ENCODE results near the gene ENPP7.
"Not testable (repeated sequence)": the region's sequence is repeated elsewhere in the genome, so short reads cannot be mapped to it uniquely, and the experiment has no call there.

The ENPP7 gene

GRCh38 chr17:79749958-79750357 is 19.2 kb downstream of the ENPP7 start:
- no peak for DNase-seq (ENCODE audit: low read depth)

DNA sequence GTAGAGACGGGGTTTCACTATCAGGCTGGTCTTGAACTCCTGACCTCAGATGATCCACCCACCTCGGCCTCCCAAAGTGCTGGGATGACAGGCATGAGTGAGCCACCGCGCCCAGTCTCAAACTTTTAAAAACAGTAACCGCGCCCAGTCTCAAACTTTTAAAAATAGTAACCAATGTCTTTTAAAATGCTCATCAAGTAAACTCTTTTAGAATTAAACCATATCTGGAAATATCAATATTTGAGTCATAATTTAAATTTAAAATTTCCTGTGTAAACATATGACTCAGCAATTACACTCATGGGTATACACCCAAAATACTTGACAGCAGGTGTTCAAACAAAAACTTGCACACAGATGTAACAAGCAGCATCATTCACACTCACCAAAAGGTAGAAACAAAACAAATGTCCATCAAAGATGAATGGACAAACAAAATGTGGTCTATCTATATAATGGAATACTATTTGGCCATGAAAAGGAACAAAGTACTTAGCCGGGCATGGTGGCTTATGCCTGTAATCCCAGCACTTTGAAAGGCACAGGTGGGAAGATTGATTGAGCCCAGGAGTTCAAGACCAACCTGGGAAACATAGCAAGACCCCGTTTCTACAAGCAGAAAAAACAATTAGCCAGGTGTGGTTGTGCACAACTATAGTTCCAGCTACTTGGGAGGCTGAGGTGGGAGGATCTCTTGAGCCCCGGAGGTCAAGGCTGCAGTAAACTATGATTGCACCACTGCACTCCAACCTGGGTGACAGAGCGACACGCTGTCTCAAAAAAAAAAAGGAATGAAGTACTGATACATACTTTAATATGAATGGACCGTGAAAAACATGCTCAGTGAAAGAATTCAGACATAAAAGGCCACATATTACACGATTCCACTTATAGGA is 20.2 kb downstream of the ENPP7 start:
- DNase-seq (ENCODE audit: low read depth) = no peak

DNA sequence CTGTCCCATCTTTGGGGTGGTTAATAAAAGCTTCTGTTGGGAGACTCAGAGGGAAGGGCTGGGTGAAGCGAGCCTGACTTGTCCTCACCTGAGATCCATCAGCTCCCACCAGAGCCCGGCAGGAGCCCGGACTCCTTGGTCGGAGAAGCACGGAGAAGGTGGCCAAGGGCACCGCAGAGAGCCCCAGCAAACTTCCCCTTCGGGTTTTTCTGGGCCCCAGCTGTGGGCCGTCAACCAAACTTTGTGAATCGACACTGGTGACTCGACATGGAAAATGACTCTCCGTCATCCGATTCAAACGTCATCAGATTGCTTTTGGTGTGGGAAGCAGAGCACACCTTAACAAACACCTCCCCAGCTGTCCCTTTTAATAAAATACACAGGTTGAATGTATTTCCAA is 21.4 kb downstream of the ENPP7 start:
- no peak for DNase-seq (ENCODE audit: low read depth)

GRCh38 chr17:79754370-79754769 is 23.6 kb downstream of the ENPP7 start:
- DNase-seq (ENCODE audit: low read depth) = no peak

DNA sequence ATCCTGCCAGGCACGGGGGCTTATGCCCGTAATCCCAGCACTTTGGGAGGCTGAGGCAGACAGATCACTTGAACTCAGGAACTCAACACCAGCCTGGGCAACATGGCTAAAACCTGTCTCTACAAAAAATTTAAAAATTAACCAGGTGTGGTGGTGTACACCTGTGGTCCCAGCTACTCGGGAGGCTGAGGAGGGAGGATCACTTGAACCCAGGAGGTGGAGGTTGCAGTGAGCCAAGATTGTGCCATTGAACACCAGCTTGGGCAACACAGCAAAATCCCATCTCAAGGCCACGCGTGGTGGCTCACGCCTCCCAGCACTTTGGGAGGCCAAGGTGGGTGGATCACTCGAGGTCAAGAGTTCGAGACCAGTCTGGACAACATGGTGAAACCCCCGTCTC is 24.2 kb downstream of the ENPP7 start:
- DNase-seq (ENCODE audit: low read depth) = not testable (repeated sequence)

- DNase-seq (ENCODE audit: low read depth) = no peak
These were observed 24.8 kb downstream of the ENPP7 start for GRCh38 chr17:79755591-79755990.

DNA sequence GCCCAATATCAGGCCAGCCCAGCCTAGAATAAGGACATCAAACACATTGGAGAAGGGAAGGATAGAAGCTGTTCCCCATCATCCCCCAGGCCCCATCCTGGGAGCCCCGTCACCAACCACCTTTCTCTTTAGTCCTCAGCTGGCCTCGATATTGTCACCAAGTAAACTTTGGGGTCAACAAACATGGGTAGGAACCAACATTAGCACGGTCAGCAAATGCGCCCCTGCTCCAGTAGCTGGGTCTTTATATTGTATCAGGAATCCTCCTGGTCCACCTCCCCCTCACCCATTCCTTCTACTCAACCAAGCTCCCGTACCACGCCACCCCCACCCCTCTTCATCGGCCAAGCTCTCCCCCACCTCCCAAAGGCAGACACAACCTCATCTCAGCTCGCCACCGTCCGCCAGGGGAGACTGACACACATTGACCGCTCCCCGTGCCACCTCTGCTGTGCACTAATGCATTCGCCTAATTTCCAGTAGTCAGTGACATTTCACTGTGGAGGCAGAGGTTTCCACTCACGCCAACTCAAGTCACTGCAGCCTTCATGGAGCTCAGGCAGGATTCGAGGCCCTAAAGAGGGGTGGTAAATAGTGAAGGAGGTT is 26.5 kb downstream of the ENPP7 start:
- DNase-seq (ENCODE audit: low read depth) = no peak

- DNase-seq (ENCODE audit: low read depth) = no peak
These were observed 27.5 kb downstream of the ENPP7 start for GRCh38 chr17:79758271-79758670.

DNA sequence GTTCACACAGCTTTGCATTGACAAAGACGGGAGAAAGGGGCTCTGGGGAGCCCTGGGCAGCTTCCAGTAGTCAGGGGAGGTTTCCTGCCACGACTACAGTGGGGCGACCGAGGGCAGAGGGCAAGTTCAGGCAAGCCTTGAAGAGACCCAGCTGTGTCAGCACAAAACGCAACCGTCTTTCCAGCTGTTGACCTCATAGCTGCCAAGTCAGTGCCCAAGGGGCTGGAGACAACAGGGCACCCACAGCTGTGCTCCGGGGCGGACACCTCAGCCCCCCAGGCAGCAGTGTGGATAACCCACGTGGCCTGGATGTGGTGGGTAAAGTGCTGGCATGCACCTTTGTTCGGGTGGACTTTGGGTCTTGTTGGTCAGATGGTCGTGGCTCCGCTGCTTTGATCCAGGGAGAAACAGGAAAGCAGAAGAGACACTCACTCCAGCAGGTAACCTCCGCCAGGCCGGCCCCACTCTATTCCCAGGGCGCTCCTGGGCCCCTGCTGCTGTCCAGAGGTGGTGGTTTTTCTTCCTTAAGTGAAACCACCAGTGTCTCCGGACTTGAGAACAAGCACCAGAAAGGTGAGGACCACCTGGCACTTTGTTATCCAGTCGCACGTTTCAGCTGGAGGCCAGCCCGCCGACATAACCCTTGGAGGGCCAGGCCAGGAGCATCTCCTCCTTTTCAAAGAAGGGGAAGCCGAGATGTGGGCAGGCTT is 29.6 kb downstream of the ENPP7 start:
- DNase-seq (ENCODE audit: low read depth) = no peak

GRCh38 chr17:79761894-79762589 is 31.3 kb downstream of the ENPP7 start:
- DNase-seq (ENCODE audit: low read depth) = no peak

DNA sequence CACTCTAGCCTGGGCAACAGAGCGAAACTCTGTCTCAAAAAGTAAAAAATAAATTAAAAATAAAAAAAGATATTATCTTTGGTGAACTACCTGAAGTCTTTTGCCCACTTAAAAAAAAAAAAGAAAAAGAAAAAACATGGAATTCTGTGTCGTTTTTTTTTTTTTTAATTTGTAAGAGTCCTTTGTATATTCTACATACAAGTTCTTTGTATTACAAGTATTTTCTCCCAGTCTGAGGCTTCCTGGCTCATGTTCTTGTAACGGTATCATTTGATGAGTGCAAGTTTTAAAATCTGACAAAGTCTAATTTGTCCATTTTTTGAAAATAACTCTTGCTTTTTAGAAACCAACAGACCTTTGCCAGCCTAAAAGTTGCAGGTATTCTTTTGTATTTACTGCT is 35.0 kb downstream of the ENPP7 start:
- DNase-seq (ENCODE audit: low read depth) = no peak

- DNase-seq (ENCODE audit: low read depth) = no peak
These were observed 39.1 kb downstream of the ENPP7 start for GRCh38 chr17:79769570-79770506.

DNA sequence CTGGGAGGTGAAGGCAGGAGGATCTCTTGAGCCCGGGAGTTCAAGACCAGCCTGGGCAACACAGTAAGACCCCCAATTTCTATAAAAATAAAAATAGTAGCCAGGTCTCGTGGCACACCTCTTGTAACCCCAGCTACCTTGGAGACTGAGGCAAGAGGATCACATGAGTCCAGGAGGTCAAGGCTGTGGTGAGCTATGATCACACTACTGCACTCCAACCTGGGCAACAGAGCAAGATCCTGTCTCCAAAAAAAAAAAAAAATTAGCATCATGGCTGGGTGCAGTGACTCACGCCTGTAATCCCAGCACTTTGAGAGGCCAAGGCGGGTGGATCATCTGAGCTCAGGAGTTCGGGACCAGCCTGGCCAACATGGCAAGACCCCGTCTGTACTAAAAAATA is 40.5 kb downstream of the ENPP7 start:
- no peak for DNase-seq (ENCODE audit: low read depth)

DNA sequence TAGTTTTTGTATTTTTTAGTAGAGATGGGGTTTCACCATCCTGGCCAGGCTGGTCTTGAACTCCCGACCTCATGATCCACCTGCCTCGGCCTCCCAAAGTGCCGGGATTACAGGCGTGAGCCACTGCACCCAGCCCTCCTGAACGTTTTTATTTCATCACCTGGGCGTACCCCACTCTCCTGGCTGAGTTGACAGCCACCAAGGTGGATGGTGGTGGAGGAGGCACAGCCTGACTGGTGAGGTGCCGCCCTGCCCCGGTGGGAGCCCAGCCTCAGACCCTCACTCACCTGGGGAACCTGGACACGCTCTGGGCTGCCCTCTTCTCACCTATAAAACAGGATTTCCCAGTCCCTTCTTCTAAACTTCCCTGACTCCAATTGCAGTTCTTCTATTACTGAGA is 42.0 kb downstream of the ENPP7 start:
- not testable (repeated sequence) for DNase-seq (ENCODE audit: low read depth)

GRCh38 chr17:79774561-79774975 is 43.8 kb downstream of the ENPP7 start:
- no peak for DNase-seq (ENCODE audit: low read depth)

DNA sequence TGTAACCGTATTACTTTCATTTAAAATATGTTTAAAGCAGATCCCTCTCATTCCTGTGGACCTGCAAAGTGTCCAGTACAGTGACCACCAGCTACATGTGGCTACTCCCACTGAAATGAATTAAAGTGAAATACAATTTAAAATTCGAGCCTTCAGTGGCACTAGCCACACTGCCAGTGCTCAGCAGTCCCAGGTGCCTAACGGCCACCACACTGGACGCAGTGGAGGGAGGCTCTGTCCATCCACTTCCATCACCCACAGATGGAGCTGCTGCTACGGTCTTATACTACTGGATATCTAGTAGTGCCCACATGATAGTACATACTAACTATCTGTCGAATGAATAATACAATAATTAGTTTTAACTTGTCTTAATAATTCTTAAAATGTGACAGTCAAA is 44.9 kb downstream of the ENPP7 start:
- DNase-seq (ENCODE audit: low read depth) = no peak

DNA sequence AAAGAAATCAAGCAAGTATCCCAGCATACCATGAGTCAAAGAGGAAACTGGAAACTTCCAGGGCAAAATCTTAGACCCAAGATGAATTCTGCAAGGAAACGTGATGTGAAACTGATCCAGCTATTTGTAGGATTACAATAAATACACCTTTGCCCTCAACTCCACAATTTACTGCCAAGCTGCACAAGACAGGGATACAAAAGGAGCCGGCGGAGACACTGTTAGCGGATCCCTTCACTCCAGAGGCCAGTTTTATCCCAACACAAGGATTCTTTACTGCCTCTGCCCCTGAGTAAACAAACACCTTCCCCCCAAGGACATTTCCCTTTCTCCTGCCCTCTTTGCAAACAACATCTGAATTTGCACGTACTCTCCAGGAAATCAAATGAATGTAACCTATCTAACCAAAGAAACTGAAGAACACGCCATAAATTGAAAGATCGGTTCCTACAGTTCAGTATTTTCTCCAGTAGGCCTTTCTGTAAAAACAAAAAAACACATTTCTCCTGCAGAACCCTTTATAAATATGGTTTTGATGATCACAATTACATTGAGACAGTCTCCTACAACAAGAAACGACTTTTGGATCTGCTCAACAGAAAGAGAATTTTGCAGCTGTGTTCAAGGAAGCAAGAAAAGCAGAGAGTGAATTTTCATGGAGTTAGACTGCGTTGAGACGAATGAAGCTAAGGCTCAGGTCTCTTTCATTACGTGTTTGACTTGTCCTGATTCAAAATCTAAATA is 45.8 kb downstream of the ENPP7 start:
- no peak for DNase-seq (ENCODE audit: low read depth)

- DNase-seq (ENCODE audit: low read depth) = no peak
These were observed 46.6 kb downstream of the ENPP7 start for GRCh38 chr17:79777120-79777893.

- DNase-seq (ENCODE audit: low read depth) = no peak
These were observed 47.3 kb downstream of the ENPP7 start, which contains the start of gene CBX2 for GRCh38 chr17:79777894-79778503. CBX2 (plus strand) TSS chr17:79778148; CDS start chr17:79778236, 88 bp downstream.
